ENCODE results near the gene TTLL6. TPM values are rescaled to one million over a fixed set of nuclear protein-coding genes. Genes with fewer than 3 reads are reported as not detected.

Gene TTLL6
- total RNA-seq, 1 experiment from 2014 or later, result 3.4 TPM

DNA sequence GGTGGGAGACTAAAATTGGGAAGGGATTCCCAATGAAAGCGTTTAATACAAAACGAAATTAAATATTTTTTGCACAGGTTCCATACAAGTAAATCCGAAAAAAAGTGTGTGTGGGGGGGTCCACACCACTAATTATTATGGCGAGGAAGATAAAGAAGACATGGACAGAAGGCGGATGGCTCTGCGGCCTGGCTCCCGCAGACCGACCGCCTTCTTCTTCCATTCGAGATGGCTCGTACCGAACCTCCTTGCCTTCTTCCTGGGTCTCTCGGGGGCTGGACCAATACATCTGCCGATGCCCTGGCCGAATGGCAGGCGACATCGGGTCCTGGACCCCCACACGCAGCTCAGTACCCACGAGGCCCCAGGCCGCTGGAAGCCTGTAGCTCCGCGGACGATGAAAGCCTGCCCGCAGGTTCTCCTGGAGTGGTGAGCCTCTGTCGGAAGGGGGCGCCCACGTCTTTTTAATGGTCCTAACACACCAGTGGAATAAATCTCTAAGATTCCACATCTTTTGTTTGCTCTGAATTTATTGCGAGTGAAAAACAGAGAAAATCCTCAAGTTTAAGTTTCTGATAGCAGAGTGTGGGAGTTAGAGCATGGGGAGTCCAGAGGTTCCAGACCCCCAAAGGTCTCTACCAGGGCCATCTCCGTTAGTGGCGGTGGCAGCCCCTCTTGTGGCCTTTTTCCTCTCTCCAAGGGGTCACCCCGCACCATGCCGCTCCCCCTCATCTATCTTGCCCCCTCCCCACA is 92.6 kb downstream of the TTLL6 start:
- DNase-seq (ENCODE audit: low spot score), result peak; percentile 86
- no peaks in the 10 kb centered on the region for H3K36me3 Mint-ChIP-seq
- no peak for ATAC-seq
- H3K27ac Mint-ChIP-seq, result no peak overlapping the region
- ChIA-PET CTCF (interaction anchor here (0.6 to 10.9 kb wide), 60 partner anchors 11 to 307 kb away, joined by 3 to 218 read pairs (median 5); partner anchors contain the start of genes ATP5MC1, HOXB5 and TTLL6), POLR2A (interaction anchor here (0.9 to 1.4 kb wide), 4 partner anchors 67 to 676 kb away, joined by 3 to 4 read pairs (median 4); partner anchors contain the start of gene NFE2L1)
- H3K4me3 Mint-ChIP-seq, result peak overlapping the region; percentile 70
- H3K4me1 Mint-ChIP-seq, result peaks cover 50% of the 10 kb centered on the region
- TF ChIP-seq, protein P1, sequence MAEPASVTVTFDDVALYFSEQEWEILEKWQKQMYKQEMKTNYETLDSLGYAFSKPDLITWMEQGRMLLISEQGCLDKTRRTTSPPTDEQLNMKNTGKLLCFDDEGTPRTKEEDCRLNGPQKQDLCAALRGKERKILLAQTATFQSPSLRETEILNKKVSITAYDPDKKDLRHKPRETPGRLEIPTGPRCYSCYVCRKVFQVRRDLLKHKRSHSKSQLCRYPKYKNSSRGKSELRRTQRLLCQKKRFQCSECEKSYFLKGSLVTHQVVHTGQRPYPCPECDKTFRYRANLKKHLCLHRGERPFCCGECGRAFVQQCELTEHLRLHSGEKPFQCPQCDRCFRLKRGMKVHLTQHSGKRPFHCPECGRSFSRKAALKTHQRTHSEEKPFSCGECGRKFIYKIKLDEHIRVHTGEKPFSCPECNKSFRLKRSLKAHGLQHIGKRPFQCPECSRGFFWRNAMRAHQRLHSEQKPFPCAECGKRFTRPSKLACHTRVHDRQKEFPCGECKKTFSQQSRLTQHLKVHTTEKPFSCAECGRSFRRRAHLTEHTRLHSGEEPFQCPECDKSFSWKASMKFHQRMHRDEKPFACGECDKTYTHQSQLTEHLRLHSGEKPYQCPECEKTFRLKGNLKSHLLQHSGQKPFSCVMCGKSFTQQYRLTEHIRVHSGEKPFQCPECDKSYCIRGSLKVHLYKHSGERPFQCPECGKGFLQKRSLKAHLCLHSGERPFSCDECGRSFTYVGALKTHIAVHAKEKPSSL (CRISPR knock-in tag; conservative IDR thresholded peaks at IDR 0.05), result no peak
- TF ChIP-seq ZBTB21 (CRISPR knock-in tag; IDR thresholded peaks at IDR 0.05; ENCODE audit: borderline replicate concordance) (no peak), ZNF263 (CRISPR knock-in tag; IDR thresholded peaks at IDR 0.05; ENCODE audit: low read depth) (no peak), TCF7 (CRISPR knock-in tag; IDR thresholded peaks at IDR 0.05; ENCODE audit: low read depth) (no peak), MYBL2 (CRISPR knock-in tag; IDR thresholded peaks at IDR 0.05) (no peak), USF1 (CRISPR knock-in tag; IDR thresholded peaks at IDR 0.05) (no peak), MXD4 (CRISPR knock-in tag; IDR thresholded peaks at IDR 0.05; ENCODE audit: borderline replicate concordance) (no peak)
- TF ChIP-seq, protein P2, sequence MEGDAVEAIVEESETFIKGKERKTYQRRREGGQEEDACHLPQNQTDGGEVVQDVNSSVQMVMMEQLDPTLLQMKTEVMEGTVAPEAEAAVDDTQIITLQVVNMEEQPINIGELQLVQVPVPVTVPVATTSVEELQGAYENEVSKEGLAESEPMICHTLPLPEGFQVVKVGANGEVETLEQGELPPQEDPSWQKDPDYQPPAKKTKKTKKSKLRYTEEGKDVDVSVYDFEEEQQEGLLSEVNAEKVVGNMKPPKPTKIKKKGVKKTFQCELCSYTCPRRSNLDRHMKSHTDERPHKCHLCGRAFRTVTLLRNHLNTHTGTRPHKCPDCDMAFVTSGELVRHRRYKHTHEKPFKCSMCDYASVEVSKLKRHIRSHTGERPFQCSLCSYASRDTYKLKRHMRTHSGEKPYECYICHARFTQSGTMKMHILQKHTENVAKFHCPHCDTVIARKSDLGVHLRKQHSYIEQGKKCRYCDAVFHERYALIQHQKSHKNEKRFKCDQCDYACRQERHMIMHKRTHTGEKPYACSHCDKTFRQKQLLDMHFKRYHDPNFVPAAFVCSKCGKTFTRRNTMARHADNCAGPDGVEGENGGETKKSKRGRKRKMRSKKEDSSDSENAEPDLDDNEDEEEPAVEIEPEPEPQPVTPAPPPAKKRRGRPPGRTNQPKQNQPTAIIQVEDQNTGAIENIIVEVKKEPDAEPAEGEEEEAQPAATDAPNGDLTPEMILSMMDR (IDR thresholded peaks at IDR 0.05), result peak; percentile 49; the same call in 1 of the 2 replicates
- H3K27me3 Mint-ChIP-seq (ENCODE audit: low read depth), result peaks cover 100% of the 10 kb centered on the region
- no peaks in the 10 kb centered on the region for H3K9me3 Mint-ChIP-seq

GRCh38 chr17:48723423-48724250 is 93.4 kb downstream of the TTLL6 start:
- peak overlapping the region; percentile 70 for H3K4me3 Mint-ChIP-seq
- no peaks in the 10 kb centered on the region for H3K9me3 Mint-ChIP-seq
- H3K27ac Mint-ChIP-seq, result peak overlapping the region; percentile 39
- H3K4me1 Mint-ChIP-seq, result peaks cover 47% of the 10 kb centered on the region
- ChIA-PET POLR2A (interaction anchor here (0.8 to 1.3 kb wide), 6 partner anchors 26 to 272 kb away, joined by 3 to 5 read pairs (median 4); no protein-coding TSS in a partner anchor), CTCF (interaction anchor here (0.6 to 10.9 kb wide), 53 partner anchors 12 to 308 kb away, joined by 3 to 218 read pairs (median 6); partner anchors contain the start of genes ATP5MC1, HOXB5 and TTLL6)
- TF ChIP-seq TCF7 (CRISPR knock-in tag; IDR thresholded peaks at IDR 0.05; ENCODE audit: low read depth) (no peak), SMAD4 (CRISPR knock-in tag; IDR thresholded peaks at IDR 0.05) (no peak), HMGXB4 (CRISPR knock-in tag; IDR thresholded peaks at IDR 0.05) (0 out of 2 replicates have a peak, but pooled peaks have one; percentile 20)
- TF ChIP-seq, protein P3, sequence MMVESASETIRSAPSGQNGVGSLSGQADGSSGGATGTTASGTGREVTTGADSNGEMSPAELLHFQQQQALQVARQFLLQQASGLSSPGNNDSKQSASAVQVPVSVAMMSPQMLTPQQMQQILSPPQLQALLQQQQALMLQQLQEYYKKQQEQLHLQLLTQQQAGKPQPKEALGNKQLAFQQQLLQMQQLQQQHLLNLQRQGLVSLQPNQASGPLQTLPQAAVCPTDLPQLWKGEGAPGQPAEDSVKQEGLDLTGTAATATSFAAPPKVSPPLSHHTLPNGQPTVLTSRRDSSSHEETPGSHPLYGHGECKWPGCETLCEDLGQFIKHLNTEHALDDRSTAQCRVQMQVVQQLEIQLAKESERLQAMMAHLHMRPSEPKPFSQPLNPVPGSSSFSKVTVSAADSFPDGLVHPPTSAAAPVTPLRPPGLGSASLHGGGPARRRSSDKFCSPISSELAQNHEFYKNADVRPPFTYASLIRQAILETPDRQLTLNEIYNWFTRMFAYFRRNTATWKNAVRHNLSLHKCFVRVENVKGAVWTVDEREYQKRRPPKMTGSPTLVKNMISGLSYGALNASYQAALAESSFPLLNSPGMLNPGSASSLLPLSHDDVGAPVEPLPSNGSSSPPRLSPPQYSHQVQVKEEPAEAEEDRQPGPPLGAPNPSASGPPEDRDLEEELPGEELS (CRISPR knock-in tag; IDR thresholded peaks at IDR 0.05), result no peak
- DNase-seq (ENCODE audit: low spot score) (peak; percentile 76), ATAC-seq (0 out of 2 replicates have a peak, but pooled peaks have one; percentile 2)
- H3K36me3 Mint-ChIP-seq, result no peaks in the 10 kb centered on the region
- peaks cover 100% of the 10 kb centered on the region for H3K27me3 Mint-ChIP-seq (ENCODE audit: low read depth)

Measured in WTC11 (cell line).